ENCODE data around the gene DCLRE1C.
A peak's percentile ranks its signal among the peaks of the same experiment; 100 is the strongest.
"Not testable (repeated sequence)": the region's sequence is repeated elsewhere in the genome, so short reads cannot be mapped to it uniquely, and the experiment has no call there.

DCLRE1C gene

DNA sequence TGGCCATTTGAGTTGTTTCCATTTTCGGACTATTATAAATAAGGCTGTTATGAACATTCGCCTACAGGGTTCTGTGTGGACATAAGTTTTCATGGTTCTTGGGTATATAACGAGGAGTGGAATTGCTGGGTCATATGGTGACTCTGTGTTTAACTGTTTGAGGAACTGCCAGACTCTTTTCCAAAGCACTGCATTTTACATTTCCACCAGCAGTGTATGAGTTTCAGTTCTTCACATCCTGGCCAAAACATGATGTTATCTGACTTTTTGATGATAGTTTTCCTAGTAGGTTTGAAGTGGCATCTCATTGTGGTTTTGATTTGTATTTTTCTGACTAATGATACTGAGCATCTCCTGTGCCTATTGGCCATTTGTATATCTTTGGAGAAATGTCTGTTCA, 69.8 kb downstream of the DCLRE1C start:
- DNase-seq (ENCODE audit: low spot score) (no peak), FAIRE-seq (no peak)

GRCh38 chr10:14880229-14880628, 73.7 kb downstream of the DCLRE1C start:
- FAIRE-seq (no peak), DNase-seq (ENCODE audit: low spot score) (peak; percentile 12)

DNA sequence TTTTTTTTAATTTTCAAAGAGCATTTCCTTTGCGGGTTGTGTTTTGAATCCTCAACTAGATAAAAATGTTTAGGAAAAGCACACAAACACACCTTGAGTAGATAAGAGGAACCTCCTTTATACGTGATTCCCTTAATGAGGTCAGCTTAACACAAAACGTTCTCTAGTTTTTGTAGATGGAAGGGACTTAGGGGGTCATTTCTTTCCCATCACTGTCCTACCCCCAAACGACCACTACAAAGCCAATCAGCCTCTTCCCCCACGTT, 74.0 kb downstream of the DCLRE1C start:
- DNase-seq (ENCODE audit: low spot score) (peak; percentile 7), FAIRE-seq (no peak)

GRCh38 chr10:14879124-14879927, 74.6 kb downstream of the DCLRE1C start:
- FAIRE-seq: no peak

GRCh38 chr10:14878266-14879123, 75.4 kb downstream of the DCLRE1C start, which contains the start of gene SUV39H2:
Gene SUV39H2, plus strand, starts transcription at chr10:14878866. Its CDS starts 23 bp downstream, at chr10:14878889.
- FAIRE-seq (peak; percentile 92), DNase-seq (ENCODE audit: low spot score) (peak; percentile 100)

More at GRCh38 chr10:14879124-14879927, 74.6 kb downstream of the DCLRE1C start:
- DNase-seq (ENCODE audit: low spot score): peak; percentile 26

GRCh38 chr10:14876764-14877163, 77.1 kb downstream of the DCLRE1C start:
- FAIRE-seq: no peak

GRCh38 chr10:14875941-14876340, 78.0 kb downstream of the DCLRE1C start:
- DNase-seq (ENCODE audit: low spot score) (no peak), FAIRE-seq (no peak)

More at GRCh38 chr10:14876764-14877163, 77.1 kb downstream of the DCLRE1C start:
- DNase-seq (ENCODE audit: low spot score): no peak

DNA sequence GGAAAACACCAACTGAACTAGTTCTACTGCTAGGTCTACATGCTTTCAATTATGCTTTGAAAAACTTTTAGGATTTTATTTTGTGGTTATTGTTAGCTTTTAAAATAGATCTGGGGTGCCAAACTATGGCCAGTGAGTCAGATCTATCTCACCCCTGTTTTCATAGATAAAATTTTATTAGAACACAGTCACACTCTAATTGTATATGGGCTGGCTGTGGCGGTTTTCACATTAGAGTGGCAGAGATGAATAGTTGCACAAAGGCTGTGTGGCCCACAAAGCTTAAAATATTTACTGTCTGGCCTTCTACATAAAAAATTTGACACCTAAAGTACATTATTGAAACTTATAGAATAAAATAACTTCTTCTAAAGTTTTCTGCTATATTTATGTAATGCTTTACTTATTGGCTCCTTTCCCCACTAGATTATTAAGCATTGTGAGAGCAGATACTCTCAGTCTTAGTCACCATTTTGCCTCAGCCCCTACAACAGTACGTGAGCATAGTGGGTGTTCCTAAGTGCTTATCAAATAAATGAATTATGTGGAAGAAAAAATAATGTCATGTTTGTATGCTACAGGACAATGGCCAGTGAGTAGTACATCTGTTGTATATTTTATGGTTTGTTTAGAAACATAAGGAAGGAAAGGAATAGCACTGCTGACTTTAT, 80.7 kb downstream of the DCLRE1C start:
- FAIRE-seq (no peak), DNase-seq (ENCODE audit: low spot score) (no peak)

DNA sequence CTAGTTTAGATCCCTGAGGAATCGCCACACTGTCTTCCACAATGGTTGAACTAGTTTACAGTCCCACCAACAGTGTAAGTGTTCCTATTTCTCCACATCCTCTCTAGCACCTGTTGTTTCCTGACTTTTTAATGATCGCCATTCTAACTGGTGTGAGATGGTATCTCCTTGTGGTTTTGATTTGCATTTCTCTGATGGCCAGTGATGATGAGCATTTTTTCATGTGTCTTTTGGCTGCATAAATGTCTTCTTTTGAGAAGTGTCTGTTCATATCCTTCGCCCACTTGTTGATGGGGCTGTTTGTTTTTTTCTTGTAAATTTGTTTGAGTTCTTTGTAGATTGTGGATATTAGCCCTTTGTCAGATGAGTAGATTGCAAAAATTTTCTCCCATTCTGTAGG, 89.0 kb downstream of the DCLRE1C start:
- DNase-seq (ENCODE audit: low spot score); FAIRE-seq: not testable (repeated sequence)

DNA sequence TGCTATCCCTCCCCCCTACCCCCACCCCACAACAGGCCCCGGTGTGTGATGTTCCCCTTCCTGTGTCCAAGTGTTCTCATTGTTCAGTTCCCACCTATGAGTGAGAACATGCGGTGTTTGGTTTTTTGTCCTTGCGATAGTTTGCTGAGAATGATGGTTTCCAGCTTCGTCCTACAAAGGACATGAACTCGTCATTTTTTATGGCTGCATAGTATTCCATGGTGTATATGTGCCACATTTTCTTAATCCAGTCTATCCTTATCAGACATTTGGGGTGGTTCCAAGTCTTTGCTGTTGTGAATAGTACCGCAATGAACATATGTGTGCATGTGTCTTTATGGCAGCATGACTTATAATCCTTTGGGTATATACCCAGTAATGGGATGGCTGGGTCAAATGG, 89.4 kb downstream of the DCLRE1C start:
- not testable (repeated sequence) for FAIRE-seq; DNase-seq (ENCODE audit: low spot score)

GRCh38 chr10:14860791-14861190, 93.1 kb downstream of the DCLRE1C start:
- FAIRE-seq (no peak), DNase-seq (ENCODE audit: low spot score) (no peak)

DNA sequence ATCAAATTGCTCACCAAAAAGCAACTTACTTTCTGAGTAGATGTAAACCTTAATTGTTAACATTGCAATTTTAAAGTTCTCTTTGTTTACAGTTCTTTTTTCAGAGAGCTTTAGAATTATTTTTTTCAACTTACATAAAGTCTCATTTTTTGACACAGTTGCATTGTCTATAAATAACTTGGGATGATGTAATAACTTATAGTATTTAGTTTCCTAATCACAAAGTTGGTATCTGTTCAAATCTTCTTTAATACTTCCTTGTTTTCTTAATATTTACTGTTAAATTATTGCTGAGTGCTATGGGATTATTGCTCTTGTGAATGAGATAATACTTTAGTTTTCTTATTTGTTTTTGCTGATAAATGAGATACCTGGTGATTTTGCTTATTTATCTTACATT, 94.1 kb downstream of the DCLRE1C start:
- FAIRE-seq (no peak), DNase-seq (ENCODE audit: low spot score) (no peak)

GRCh38 chr10:14859043-14859442, 94.9 kb downstream of the DCLRE1C start:
- FAIRE-seq: no peak
- DNase-seq (ENCODE audit: low spot score): no peak

GRCh38 chr10:14858338-14858960, 95.4 kb downstream of the DCLRE1C start:
- DNase-seq (ENCODE audit: low spot score) (no peak), FAIRE-seq (no peak)

GRCh38 chr10:14855453-14855852, 98.4 kb downstream of the DCLRE1C start:
- no peak for DNase-seq (ENCODE audit: low spot score)
- FAIRE-seq: no peak

- DNase-seq (ENCODE audit: low spot score) (no peak), FAIRE-seq (no peak)
Observed at GRCh38 chr10:14852236-14852635, 101.7 kb downstream of the DCLRE1C start.
